ENCODE data around the gene DNAAF8. TPM values are rescaled to one million over a fixed set of nuclear protein-coding genes. Genes with fewer than 3 reads are reported as not detected.
A peak's percentile ranks its signal among the peaks of the same experiment; 100 is the strongest.

Gene DNAAF8
- total and polyA plus RNA-seq, 2 donors: 0.38 to 1.1 TPM

DNA sequence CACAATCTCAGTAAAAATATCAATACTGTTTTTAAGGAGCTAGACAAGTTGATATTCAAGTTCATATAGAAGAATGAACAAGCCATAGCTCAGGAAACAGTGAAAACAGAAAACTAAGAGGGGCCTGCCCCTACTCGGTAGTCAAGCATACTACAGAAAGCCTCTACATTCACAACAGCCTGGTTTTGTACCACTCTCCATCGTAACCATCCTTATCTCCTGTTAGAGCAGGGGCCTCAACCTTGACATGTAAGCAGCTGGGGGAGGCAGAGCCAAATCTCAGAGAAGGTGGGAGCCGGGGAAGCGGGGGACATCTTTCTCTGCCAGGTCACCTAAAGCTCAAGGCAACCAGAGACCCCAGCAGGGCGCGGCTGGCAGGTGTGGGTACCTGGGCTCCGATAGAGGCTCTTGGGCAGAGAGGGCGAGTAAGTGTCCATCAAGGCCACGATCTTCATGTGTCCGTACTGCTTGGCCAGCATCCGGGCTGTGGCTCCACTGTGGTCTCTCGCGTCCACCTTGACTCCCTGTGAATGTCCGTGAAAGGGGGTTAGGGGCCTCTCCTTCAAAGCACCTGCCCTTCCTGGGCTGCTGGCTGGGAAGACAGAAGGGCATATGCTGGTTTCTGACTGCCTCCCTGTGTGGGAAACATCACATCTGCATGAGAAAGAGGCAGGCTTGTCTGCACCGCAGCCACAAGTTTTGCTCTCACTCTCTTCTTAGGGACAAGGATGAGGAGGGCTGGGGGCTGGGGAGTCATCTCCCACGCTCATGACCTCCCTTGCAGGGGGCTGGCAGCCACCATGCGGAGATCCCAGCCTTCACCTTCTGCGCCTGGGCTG lies 20.5 kb upstream of the DNAAF8 start:
- H3K4me3 ChIP-seq (ENCODE audit: low read length in 2 of 2): no peak overlapping the region

GRCh38 chr16:4714996-4715395 lies 19.3 kb upstream of the DNAAF8 start:
- H3K4me3 ChIP-seq (ENCODE audit: low read length in 2 of 2): no peak overlapping the region
- 98% methylated on average over 2 of the region's 2 CpGs for WGBS
- H3K36me3 ChIP-seq (ENCODE audit: control insufficient read depth in 2 of 2, insufficient read depth in 2 of 2, low read length in 1 of 2): peaks cover 12 to 16% of the 10 kb centered on the region in 2 donors
- DNase-seq (ENCODE audit: low read depth in 6 of 9, low spot score in 9 of 9): no peak
- no peaks in the 10 kb centered on the region for H3K4me1 ChIP-seq (ENCODE audit: control insufficient read depth in 2 of 2, insufficient read depth in 2 of 2, low read length in 2 of 2)
- H3K9me3 ChIP-seq (ENCODE audit: control insufficient read depth in 2 of 2, insufficient read depth in 1 of 2, low read length in 1 of 2): no peaks in the 10 kb centered on the region
- no peak overlapping the region for H3K27ac ChIP-seq (ENCODE audit: low read depth in 1 of 2, low read length in 1 of 2)
- no peaks in the 10 kb centered on the region for H3K27me3 ChIP-seq (ENCODE audit: control insufficient read depth in 2 of 2, insufficient read depth in 1 of 2, low read length in 1 of 2)

More for the DNA sequence above, 20.5 kb upstream of the DNAAF8 start:
- WGBS: 98% methylated on average over 18 of the region's 18 CpGs
- Histone ChIP-seq H3K27me3 (ENCODE audit: control insufficient read depth in 2 of 2, insufficient read depth in 1 of 2, low read length in 1 of 2) (no peaks in the 10 kb centered on the region), H3K36me3 (ENCODE audit: control insufficient read depth in 2 of 2, insufficient read depth in 2 of 2, low read length in 1 of 2) (peaks cover 12 to 18% of the 10 kb centered on the region in 2 donors), H3K9me3 (ENCODE audit: control insufficient read depth in 2 of 2, insufficient read depth in 1 of 2, low read length in 1 of 2) (no peaks in the 10 kb centered on the region), H3K27ac (ENCODE audit: low read depth in 1 of 2, low read length in 1 of 2) (no peak overlapping the region), H3K4me1 (ENCODE audit: control insufficient read depth in 2 of 2, insufficient read depth in 2 of 2, low read length in 2 of 2) (no peaks in the 10 kb centered on the region)
- no peak for DNase-seq (ENCODE audit: low read depth in 6 of 9, low spot score in 9 of 9)

DNA sequence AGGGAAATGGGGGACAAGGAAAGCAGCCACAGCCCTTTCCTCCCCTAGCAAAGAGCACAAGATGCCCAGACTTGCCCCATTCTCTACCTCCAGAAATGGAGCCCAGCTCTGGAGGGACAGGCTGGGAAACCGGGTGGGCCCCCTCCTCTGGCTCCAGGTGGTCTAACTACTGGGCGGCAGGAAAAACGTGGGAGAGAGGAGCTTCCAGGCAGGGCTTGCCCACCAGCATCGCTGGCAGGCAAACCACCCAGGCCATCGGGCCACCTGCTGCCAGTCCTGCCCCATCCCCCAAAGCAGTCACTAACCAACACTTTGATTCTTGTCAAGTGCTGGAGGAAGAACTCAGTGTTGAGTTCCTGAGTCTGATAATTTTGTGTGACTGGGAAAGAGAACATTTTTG lies 15.9 kb upstream of the DNAAF8 start:
- H3K27me3 ChIP-seq (ENCODE audit: control insufficient read depth in 2 of 2, insufficient read depth in 1 of 2, low read length in 1 of 2): no peaks in the 10 kb centered on the region
- no peaks in the 10 kb centered on the region for H3K4me1 ChIP-seq (ENCODE audit: control insufficient read depth in 2 of 2, insufficient read depth in 2 of 2, low read length in 2 of 2)
- H3K9me3 ChIP-seq (ENCODE audit: control insufficient read depth in 2 of 2, insufficient read depth in 1 of 2, low read length in 1 of 2): no peaks in the 10 kb centered on the region
- H3K27ac ChIP-seq (ENCODE audit: low read depth in 1 of 2, low read length in 1 of 2): no peak overlapping the region
- H3K4me3 ChIP-seq (ENCODE audit: low read length in 2 of 2): no peak overlapping the region
- 85% methylated on average over 5 of the region's 5 CpGs for WGBS
- peaks cover 12 to 19% of the 10 kb centered on the region in 2 donors for H3K36me3 ChIP-seq (ENCODE audit: control insufficient read depth in 2 of 2, insufficient read depth in 2 of 2, low read length in 1 of 2)
- no peak for DNase-seq (ENCODE audit: low read depth in 6 of 9, low spot score in 9 of 9)

GRCh38 chr16:4723071-4723767 lies 11.1 kb upstream of the DNAAF8 start:
- H3K36me3 ChIP-seq (ENCODE audit: control insufficient read depth in 2 of 2, insufficient read depth in 2 of 2, low read length in 1 of 2): peaks cover 7 to 26% of the 10 kb centered on the region in 2 donors
- H3K9me3 ChIP-seq (ENCODE audit: control insufficient read depth in 2 of 2, insufficient read depth in 1 of 2, low read length in 1 of 2): no peaks in the 10 kb centered on the region
- no peak for DNase-seq (ENCODE audit: low read depth in 6 of 9, low spot score in 9 of 9)
- H3K27me3 ChIP-seq (ENCODE audit: control insufficient read depth in 2 of 2, insufficient read depth in 1 of 2, low read length in 1 of 2): no peaks in the 10 kb centered on the region
- no peak overlapping the region for H3K27ac ChIP-seq (ENCODE audit: low read depth in 1 of 2, low read length in 1 of 2)
- 97% methylated on average over 14 of the region's 14 CpGs for WGBS
- H3K4me1 ChIP-seq (ENCODE audit: control insufficient read depth in 2 of 2, insufficient read depth in 2 of 2, low read length in 2 of 2): no peaks in the 10 kb centered on the region
- H3K4me3 ChIP-seq (ENCODE audit: low read length in 2 of 2): no peak overlapping the region

DNA sequence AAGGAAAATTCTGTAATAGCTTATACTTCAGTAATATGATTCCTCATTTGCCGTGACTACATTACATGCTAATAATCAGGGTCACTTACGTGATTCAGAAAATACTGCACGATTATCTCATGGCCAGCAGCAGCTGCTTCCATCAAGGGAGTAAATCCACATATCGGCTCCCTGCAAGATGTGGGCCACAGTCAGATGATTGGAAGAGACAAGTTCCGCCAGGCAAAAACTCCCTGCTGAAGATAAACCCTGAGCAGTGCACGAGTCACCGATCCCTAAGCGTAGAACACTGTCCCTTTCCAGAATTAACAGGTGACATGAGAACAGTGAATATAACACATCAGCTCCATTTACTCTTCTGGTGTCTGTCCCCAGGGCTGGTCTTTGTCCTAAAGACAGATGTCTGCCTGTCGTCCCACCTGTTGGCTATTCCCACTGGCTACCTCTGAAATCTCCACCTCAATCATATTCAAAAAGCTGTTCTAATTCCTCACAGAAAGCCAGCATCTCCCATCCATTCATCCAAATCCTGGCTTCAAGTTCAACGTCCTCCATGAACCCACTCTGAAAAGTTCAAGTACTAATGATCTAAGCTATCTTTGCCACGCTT lies 9.6 kb upstream of the DNAAF8 start:
- Histone ChIP-seq H3K27me3 (ENCODE audit: control insufficient read depth in 2 of 2, insufficient read depth in 1 of 2, low read length in 1 of 2) (no peaks in the 10 kb centered on the region), H3K9me3 (ENCODE audit: control insufficient read depth in 2 of 2, insufficient read depth in 1 of 2, low read length in 1 of 2) (no peaks in the 10 kb centered on the region), H3K4me3 (ENCODE audit: low read length in 2 of 2) (no peak overlapping the region), H3K36me3 (ENCODE audit: control insufficient read depth in 2 of 2, insufficient read depth in 2 of 2, low read length in 1 of 2) (peaks cover 9 to 33% of the 10 kb centered on the region in 2 donors), H3K4me1 (ENCODE audit: control insufficient read depth in 2 of 2, insufficient read depth in 2 of 2, low read length in 2 of 2) (no peaks in the 10 kb centered on the region), H3K27ac (ENCODE audit: low read depth in 1 of 2, low read length in 1 of 2) (no peak overlapping the region)
- no peak for DNase-seq (ENCODE audit: low read depth in 6 of 9, low spot score in 9 of 9)
- WGBS: 97% methylated on average over 11 of the region's 11 CpGs

GRCh38 chr16:4726616-4727015 lies 7.7 kb upstream of the DNAAF8 start:
- Histone ChIP-seq H3K4me1 (ENCODE audit: control insufficient read depth in 2 of 2, insufficient read depth in 2 of 2, low read length in 2 of 2) (no peaks in the 10 kb centered on the region), H3K9me3 (ENCODE audit: control insufficient read depth in 2 of 2, insufficient read depth in 1 of 2, low read length in 1 of 2) (no peaks in the 10 kb centered on the region), H3K4me3 (ENCODE audit: low read length in 2 of 2) (no peak overlapping the region), H3K27ac (ENCODE audit: low read depth in 1 of 2, low read length in 1 of 2) (no peak overlapping the region), H3K27me3 (ENCODE audit: control insufficient read depth in 2 of 2, insufficient read depth in 1 of 2, low read length in 1 of 2) (no peaks in the 10 kb centered on the region), H3K36me3 (ENCODE audit: control insufficient read depth in 2 of 2, insufficient read depth in 2 of 2, low read length in 1 of 2) (peaks cover 9 to 33% of the 10 kb centered on the region in 2 donors)
- DNase-seq (ENCODE audit: low read depth in 6 of 9, low spot score in 9 of 9): no peak
- 98% methylated on average over 18 of the region's 18 CpGs for WGBS

DNA sequence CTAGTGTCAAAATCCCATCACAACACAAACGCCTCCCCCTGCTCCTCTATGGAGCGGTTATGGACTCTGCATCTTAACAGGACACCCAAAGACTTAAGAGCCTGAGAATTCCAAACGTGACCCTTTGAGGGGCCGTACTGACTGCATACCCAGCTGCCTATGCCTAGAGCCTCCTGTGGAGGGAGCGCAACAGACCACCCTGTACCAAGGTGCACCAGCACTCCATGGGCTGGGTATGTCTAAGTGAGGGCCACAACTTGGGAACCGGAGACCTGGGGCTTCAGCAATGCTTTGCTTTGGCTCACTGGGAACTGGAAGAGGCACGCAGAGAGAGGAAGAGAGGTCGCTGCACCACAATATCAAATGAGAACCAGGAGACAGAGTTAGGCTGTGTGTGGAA lies 5.7 kb upstream of the DNAAF8 start:
- 98% methylated on average over 8 of the region's 8 CpGs for WGBS
- H3K4me3 ChIP-seq (ENCODE audit: low read length in 2 of 2): no peak overlapping the region
- no peak overlapping the region for H3K27ac ChIP-seq (ENCODE audit: low read depth in 1 of 2, low read length in 1 of 2)
- H3K9me3 ChIP-seq (ENCODE audit: control insufficient read depth in 2 of 2, insufficient read depth in 1 of 2, low read length in 1 of 2): no peaks in the 10 kb centered on the region
- DNase-seq (ENCODE audit: low read depth in 6 of 9, low spot score in 9 of 9): no peak
- peaks cover 4 to 6% of the 10 kb centered on the region in 2 donors for H3K4me1 ChIP-seq (ENCODE audit: control insufficient read depth in 2 of 2, insufficient read depth in 2 of 2, low read length in 2 of 2)
- H3K27me3 ChIP-seq (ENCODE audit: control insufficient read depth in 2 of 2, insufficient read depth in 1 of 2, low read length in 1 of 2): no peaks in the 10 kb centered on the region
- peaks cover 9 to 28% of the 10 kb centered on the region in 2 donors for H3K36me3 ChIP-seq (ENCODE audit: control insufficient read depth in 2 of 2, insufficient read depth in 2 of 2, low read length in 1 of 2)

- Histone ChIP-seq H3K36me3 (ENCODE audit: control insufficient read depth in 2 of 2, insufficient read depth in 2 of 2, low read length in 1 of 2) (peaks cover 9 to 23% of the 10 kb centered on the region in 2 donors), H3K27ac (ENCODE audit: low read depth in 1 of 2, low read length in 1 of 2) (no peak overlapping the region), H3K27me3 (ENCODE audit: control insufficient read depth in 2 of 2, insufficient read depth in 1 of 2, low read length in 1 of 2) (no peaks in the 10 kb centered on the region), H3K4me1 (ENCODE audit: control insufficient read depth in 2 of 2, insufficient read depth in 2 of 2, low read length in 2 of 2) (peaks cover 4 to 8% of the 10 kb centered on the region in 2 donors), H3K4me3 (ENCODE audit: low read length in 2 of 2) (no peak overlapping the region), H3K9me3 (ENCODE audit: control insufficient read depth in 2 of 2, insufficient read depth in 1 of 2, low read length in 1 of 2) (peaks cover 0 to 4% of the 10 kb centered on the region in 2 donors)
- 98% methylated on average over 15 of the region's 15 CpGs for WGBS
- no peak for DNase-seq (ENCODE audit: low read depth in 6 of 9, low spot score in 9 of 9)
Measured at GRCh38 chr16:4729876-4730275, 4.5 kb upstream of the DNAAF8 start.

DNA sequence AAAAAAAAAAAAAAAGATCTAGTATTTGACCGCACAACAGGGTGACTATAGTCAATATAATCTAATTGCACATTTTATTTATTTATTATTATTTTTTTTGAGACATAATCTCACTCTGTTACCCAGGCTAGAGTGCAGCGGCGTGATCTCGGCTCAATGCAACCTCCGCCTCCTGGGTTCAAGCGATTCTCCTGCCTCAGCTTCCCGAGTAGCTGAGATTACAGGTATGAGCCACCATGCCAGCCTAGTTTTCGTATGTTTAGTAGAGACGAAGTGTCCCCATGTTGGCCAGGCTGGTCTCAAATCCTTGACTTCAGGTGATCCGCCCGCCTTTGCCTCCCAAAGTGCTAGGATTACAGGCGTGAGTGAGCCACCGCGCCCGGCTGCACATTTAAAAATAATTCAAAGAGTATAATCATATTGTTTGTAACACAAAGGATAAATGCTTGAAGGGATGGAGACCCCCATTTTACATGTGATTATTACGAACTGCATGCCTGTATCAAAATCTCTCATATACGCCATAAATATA lies 1.1 kb upstream of the DNAAF8 start:
- no peak for DNase-seq (ENCODE audit: low read depth in 6 of 9, low spot score in 9 of 9)
- Histone ChIP-seq H3K4me3 (ENCODE audit: low read length in 2 of 2) (peak overlapping the region; percentile 73 to 93), H3K27ac (ENCODE audit: low read depth in 1 of 2, low read length in 1 of 2) (no peak overlapping the region), H3K27me3 (ENCODE audit: control insufficient read depth in 2 of 2, insufficient read depth in 1 of 2, low read length in 1 of 2) (no peaks in the 10 kb centered on the region), H3K9me3 (ENCODE audit: control insufficient read depth in 2 of 2, insufficient read depth in 1 of 2, low read length in 1 of 2) (peaks cover 0 to 4% of the 10 kb centered on the region in 2 donors), H3K36me3 (ENCODE audit: control insufficient read depth in 2 of 2, insufficient read depth in 2 of 2, low read length in 1 of 2) (peaks cover 2 to 7% of the 10 kb centered on the region in 2 donors), H3K4me1 (ENCODE audit: control insufficient read depth in 2 of 2, insufficient read depth in 2 of 2, low read length in 2 of 2) (peaks cover 10 to 17% of the 10 kb centered on the region in 2 donors)
- 46% methylated on average over 17 of the region's 17 CpGs for WGBS

Data from thymus (tissue), 11 donors.